NCI-H69 (cell line): ENCODE measurements around the gene RASSF1.
A peak's percentile ranks its signal among the peaks of the same experiment; 100 is the strongest.
"Not testable (repeated sequence)": the region's sequence is repeated elsewhere in the genome, so short reads cannot be mapped to it uniquely, and the experiment has no call there.

Source experiments
- DNase-seq: peaks from one replicate; lab custom pipeline; 2025; lab: John Stamatoyannopoulos, UW

Gene RASSF1

DNA sequence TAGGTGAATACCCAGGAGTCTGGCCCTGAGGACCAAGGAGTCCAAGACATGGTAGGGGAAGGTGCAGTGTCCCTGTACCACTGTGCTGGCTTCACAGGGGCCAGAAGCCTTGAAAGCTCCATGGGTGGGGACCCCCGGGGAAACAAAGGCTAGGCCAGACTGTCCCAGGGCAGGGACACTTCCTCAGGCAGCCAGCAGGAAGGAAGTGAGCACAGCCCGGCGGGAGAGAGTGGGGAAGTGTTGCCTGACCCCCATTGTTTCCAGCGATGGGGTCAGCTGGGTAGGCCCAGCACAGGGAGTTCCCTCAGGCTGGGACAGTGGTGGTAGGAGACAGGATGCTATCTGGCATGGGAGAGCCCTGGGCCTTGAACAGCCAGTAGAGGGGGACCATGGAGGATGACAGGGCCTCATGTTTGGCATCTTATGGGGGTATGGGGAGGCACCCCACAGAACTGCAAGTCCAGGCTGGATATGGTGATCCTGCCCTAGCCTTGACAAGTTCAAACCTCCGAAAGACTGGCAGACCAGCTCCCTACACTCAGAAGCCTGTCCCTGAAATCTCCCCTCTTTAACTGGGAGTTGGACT, 16.9 kb downstream of the RASSF1 start:
- no peak for DNase-seq

DNA sequence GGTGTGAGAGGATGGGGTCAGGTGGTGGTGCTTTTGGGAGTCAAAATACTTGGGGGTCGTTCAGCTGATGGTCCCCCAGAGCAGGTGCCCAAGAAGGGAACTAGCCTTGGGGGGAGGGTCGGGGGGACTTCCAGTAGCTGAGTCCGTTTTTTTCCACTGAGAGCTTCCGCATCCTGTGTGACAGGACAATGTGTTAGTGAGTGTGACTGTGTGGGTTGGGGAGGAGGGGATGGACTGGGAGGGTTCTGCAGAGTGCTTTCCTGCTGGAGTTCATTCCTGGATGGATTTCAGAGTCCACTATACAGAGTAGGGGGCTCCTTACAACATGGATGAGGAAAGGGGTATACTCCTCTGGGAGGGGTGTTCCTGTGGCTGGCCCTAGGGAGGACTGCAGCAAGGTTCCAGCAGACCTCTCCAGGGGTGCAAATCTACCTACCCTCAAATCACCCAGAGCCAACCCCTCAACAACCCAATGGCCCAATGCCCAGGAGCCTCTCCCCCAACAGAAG, 17.5 kb downstream of the RASSF1 start:
- no peak for DNase-seq

DNA sequence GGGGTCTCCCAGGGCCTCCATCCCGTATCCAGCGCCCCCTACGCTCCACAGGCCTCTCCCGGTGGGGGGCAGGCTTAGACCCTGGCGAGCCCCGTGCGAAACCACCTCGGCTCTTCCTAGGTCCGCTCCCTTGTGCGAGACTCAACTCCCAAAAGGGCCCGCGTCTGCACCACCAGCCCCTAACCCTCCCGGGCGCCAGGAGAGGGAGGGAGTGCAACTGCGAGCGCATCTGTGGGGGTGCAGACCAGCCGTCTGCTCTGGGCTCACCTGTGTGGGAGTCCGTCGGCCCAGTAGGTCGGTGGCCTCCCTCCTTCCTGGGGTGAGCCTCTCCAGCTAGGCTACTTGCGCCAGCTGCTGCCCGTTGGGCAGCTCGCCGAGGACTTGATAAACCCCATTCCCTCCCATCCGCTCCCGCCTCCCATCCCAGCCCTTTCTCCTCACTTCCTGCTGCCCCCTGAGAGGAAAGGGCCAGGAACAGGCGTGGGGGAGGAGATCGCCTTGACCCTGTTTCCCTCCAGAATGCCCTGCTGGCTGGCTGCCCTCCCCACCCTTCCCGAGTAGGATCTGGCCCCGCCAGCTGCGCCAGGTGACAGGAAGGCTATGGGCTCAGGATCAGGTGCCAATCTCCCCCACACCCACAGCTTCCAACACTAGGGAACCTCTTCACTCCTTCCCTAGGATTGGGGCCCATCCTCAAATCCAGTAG, 18.1 kb downstream of the RASSF1 start, which contains the start of gene HYAL2:
TSS of gene HYAL2 (minus strand) at position 360 of the 706 bp plus-strand sequence. CDS start 2,256 bp downstream, outside the sequence.
- peak; percentile 66 for DNase-seq

DNA sequence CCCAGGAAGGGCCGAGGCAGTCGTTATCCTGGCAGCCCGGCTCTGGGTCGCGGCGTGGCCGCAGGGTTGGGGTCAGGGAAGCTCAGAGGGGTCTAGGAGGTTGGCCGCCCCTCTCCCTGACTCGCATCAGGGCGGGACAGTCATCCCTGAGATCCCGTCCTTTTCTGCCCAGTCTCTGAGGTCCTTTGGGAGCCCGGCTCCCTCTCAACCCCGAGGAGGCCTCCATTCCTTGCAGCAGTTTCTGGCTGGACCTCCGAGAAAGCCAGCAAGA, 18.6 kb downstream of the RASSF1 start:
- DNase-seq = no peak

DNA sequence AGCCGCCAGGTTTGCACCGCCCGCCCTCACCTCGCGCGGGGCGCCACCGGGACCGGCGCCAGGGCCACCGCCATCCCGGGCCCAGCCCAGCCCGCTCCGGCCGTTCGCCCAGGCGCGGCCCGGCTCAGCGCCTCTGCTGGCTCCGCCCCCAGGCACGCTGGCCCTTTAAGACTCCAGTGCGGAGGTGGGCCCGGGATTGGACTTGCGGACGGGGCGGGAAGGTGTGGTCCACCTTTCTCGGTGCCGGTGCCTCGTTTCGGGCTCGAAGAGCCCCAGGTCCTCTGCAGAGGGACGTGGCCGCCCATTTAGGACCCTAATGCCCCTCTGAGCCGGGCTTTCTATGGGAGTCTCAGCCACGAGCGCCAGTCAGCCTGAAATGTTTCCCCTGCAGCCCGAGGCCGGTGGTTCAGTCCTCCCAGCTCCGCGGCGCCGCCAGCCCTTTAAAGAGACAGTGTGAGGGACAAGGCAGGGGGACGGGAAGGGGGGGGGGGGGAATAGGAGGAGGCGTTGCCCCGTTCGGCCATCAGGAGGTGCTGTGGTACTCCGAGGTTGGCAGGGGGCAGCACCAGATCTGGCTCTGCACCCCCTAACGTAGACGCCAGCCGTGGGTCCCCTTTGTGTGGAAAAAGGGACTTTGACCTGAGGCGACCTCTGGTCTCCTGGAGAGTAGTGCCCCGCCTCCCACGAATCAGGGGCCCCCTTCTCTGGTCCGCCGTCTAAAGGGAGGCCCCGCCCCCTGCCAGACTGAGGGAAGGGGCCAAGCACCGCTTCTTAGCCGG, 19.1 kb downstream of the RASSF1 start:
- DNase-seq = peak; percentile 89

DNA sequence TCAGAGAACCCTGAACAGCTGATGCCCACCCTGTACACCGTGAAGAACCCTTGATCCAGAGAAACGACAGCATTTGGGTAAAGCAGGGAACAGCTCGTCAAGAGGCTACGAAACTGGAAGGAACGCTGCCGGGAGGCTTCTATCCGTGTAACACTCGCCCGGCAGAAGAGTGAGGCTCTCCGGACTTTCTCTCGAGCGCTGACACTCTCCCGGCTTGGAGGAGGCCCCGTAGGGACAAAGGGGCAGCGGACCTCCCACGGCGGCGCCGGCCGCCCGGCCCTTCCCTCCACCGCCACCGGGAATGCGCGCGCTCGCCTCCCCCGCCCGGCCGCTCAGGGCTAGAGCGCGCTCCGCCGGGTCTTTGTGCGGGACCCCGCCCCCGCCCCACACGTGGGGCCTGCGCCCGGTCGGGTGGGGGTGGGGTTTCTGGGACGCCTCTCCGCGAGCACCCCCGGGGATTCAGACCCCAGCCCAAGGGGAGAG, 19.7 kb downstream of the RASSF1 start:
- DNase-seq = peak; percentile 82

DNA sequence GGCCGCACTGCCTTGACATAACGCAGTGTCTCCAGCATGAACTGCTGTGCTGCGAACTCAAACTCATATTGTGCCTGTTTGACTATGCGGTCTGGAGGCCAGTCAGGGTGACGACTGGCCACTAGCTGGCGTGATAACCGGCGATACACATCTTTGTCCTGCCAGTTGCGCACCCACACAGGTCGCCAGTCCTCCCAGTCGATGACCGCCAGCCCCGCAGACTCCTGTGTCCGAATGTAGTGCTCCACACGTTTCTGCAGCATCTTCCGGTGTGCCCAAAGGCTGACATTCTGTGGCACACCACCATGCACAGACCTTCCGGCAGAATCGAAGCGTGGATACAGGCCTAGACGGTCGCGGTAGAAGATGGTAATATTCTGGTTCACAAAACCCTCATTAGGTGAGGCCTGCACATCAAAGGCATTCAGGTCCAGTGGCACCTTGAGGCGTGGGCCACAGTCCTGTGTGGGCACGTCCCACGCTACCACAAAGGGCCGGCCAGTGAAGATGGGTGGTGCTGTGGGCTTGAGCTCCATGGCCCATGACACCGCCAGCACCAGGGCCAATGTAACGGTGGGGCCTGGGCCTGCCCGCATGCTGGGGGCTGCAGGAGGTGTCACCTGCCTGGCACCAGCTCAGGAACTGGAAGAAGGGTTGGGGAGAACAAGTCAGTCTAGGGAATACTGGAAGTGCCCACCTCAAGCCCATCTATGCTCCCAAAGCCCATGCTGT, 20.6 kb downstream of the RASSF1 start:
- no peak for DNase-seq

DNA sequence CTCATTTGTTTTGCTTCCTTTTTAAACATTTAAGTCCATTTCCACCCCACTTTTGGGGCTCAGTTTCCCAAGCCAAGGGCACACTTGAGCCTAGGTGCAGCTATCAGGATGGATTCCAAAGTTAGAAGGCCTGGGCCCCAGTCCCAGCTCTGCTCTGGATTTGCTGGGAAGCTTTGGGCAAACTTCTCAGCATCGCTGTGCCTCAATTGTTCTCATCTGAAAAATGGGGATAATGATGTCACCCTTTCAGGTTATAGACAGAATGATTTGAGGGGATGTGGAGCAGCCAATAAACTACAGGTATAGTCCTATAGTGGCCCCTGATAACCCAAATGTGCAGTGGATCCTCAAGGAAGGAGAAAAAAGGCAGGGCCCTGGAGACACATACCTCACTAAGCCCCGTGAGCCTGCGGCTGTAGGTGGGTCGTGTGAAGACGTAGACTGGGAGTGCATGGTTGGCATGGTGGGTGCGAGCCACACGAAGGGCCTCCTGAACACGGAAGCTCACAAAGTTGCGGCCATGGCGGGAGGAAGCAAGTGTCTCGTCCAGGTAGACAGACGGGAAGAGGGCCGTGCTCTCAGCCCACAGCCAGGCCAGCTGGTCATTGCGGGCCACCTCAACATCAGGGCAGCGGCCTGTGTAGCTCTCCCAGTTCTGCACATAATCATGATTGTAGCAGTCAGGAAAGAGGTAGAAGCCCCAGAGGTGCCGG, 21.3 kb downstream of the RASSF1 start:
- DNase-seq = no peak

DNA sequence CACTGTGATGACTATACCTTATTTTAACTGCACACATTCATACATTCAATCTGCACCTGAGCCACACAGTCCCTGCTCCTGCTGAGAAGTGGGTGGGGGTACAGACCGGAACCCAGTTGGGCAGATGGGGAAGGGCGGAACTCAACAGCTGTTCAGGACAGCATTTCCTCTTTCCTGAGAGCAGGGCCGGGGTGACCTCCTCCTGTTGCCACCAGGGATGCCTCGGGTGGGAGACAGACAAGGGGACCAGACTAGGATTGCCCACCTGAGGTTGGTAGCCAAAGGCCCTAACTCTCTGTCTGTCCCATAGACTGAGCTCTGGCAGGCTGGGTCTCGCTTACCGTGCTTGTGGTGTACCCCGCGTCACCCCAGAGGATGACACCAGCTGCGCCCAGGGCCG, 22.0 kb downstream of the RASSF1 start:
- DNase-seq = peak; percentile 57

DNA sequence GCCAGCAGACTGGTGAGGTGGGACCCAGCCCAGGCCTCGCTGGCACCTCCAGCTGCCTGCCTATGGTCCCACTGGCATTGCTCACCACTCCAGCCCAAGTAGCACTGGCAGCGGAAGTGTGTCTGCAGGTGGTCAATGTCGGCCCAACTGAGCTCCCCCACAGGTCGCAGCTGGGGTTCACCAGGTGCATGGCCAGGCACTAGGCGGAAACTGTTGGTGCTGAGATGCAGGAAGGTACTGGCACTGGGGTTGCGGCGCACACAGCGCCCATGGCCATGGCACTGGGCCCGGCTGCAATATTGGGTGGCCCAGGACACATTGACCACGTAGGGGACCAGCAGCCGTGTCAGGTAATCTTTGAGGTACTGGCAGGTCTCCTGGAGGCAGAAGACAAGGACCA, 22.5 kb downstream of the RASSF1 start:
- no peak for DNase-seq

DNA sequence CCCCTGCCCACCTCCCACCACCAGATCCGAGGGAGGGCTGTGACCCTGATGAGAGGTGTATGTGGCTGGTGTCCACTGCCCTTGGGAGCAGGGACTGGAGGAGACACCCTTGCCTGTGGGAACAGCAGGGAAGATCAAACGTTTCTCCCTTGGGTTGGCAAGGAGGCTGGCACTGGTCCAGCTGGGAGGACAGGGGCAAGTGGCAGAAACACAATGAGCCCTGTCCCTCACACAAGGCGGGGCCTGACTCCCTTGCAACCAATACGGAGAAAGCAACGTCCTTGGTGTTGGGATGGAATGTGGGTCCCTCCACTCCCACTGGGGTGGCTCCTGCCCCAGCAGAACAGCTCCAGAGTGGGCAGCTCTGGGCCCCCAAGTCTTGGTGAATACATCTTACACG, 23.3 kb downstream of the RASSF1 start:
- DNase-seq = peak; percentile 23

DNA sequence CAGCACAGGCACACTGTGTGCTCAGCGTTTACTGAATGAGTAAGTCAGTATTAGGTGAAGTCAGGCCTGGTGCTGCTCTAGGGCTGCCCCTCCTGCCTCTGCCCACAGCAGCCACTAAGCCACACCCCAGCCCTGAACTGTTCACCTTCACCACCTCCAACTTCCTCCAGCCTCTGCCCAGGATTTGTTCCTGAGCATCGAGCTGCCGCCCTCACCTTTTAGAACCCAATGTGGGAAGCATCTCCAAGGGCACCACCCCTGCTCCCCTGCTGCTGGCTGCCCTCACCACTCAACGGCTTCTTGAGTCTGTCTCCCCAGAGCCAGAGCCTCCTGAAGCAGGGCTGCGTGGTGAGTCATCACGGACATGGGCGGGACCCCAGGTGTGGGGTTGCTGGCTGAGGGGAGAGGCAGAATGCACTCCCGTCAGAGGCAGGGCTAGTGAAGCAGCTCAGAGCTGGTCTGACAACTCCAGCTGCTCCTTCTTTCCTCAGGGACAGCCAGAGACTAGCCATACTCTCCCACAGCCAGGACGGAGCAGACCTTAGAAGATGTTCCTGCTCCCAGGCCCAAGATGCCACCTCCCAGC, 23.9 kb downstream of the RASSF1 start:
- DNase-seq = peak; percentile 54

DNA sequence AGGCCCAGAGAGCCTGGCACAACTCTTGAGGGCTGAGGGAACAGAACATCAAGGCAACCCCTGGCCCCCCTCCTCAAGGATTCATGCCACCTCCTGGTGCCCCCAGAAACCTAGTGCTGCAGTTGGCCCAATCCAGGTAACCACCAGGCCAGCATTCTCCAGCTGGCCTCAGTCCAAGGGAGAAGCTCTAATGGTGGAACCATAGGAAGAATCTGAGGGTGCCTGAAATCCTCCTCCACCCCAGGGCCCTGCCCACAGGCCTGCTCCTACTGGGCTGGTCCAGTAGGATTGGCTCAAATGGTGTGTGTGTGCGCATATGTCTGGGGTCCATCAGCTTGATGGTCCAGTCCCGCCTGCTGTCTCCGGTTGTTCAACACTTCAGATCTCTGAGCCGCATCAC, 25.8 kb downstream of the RASSF1 start:
- no peak for DNase-seq

DNA sequence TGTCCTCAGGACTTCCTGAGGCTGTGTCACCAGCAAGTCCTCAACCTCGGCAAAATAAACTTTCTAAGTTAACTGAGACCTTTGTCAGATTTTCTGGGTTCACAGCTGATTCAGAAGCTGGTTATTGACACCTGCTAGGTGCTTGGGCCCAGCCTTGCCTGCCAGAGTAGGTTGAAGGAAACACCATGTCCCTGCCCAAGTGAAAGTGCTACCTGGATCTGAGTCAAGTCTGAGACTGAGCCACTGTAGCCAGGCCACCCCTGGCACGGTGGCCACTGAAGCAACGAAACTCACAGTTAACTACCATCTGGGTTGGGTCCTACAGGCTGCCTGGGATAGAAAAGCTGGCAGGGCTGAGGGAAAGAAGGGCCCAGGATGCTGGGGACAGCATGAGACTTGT, 26.3 kb downstream of the RASSF1 start:
- DNase-seq = no peak

DNA sequence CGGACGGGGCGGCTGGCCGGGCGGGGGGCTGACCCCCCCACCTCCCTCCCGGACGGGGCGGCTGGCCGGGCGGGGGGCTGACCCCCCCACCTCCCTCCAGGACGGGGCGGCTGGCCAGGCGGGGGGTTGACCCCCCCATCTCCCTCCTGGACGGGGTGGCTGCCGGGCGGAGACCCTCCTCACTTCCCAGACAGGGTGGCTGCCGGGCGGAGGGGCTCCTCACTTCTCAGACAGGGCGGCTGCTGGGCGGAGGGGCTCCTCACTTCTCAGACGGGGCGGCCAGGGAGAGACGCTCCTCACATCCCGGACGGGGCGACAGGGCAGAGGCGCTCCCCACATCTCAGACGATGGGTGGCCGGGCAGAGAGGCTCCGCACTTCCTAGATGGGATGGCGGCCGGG, 28.6 kb downstream of the RASSF1 start:
- DNase-seq = not testable (repeated sequence)

DNA sequence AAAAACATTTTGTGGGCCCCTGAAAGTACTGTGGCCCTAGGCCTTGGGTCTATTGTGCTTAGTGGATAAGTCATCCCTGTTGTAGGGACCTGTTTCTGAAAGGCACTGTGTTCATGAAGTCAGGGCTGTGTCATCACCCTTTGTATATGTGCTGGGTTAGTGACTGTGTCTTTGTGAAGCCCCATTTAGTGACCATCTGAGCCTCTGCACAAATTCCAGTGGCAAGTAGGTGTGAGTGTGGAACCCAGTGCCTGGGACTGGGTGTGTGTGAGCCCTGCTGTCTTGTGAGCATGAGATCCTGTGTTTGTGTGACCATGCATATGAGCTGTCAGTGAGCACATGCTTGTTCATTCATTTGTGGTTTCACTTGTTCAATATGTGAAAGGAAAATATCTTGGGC, 36.0 kb downstream of the RASSF1 start:
- no peak for DNase-seq

DNA sequence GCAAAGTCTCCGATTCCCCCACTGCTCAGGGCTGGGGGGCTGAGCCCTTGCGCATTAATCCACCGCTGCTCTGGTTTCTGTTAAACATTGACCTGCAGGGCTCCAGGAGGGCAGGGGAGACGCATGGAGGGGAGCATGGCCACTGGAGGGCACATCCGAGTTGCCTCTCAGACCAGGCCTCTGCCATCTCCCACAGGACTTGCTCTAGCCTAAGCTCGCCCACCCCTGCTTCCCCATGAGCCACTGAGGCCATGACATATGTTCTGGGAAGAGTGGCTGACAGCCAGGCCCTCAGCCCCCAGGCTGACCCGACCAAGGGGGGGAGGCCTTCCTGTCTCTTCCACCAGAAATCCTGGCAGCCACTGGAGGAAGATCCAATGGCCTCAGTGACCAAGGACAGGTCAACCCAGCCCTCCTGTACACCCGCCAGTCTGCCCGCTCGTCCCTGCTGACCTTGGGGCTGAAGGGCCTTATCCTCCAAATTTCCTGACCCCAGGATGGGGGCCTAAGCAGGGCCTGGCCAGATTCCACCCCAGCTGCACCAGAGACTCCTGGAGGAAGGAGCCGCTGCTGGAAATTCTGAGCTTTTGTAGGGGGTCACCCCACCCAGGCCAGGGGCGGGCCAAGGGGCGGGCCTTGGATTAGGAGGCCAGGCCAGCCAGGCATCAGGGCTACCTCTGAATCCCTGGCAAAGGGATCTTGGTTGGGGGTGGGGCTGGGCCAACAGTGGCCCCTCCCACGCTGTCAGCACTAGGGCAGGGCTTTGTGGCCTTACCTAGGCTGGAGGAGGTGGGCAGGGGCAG, 37.4 kb downstream of the RASSF1 start, which contains the start of gene HYAL1:
TSS of gene HYAL1 (minus strand) at position 562 of the 803 bp plus-strand sequence. CDS start 618 bp downstream, outside the sequence.
- no peak for DNase-seq

DNA sequence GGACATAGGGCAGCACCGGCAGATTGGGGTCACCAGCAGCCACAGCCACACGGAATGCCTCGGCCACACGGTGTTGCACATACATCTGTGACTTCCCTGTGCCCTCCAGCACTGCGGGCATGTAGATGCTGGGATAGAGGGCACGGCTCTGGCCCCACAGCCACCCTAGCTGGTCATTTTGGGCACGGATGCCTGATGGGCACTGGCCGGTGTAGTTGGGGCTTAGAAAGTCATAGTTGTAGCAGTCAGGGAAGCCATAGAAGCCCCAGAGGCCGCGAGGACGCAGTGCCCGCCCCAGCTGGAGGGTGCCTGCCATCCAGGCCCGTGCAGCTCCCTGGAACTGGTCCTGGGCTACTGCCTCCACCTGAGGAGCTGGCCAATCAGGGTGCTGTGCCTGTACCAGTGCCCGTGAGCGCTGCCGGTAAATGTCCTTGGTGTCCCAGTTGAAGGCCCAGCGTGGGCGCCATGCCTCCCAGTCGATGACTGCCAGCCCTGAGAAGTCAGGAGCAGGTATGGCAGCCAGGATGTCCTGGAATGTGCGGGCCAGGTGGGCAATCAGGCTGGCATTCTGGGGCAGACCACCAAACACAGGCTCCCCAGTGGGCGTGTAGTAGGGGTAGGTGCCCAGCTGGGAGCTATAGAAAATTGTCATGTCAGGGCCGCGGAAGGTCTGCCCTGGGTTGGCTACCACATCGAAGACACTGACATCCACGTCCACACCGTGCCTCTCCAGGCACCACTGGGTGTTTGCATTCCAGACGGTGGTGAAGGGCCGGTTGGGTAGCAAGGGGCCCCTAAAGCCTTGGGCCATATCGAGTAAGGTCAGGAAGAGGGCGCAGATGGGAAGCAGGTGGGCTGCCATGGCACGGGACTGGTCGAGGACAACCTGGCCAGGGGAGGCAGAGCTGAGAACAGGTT, 38.3 kb downstream of the RASSF1 start:
- DNase-seq = no peak

DNA sequence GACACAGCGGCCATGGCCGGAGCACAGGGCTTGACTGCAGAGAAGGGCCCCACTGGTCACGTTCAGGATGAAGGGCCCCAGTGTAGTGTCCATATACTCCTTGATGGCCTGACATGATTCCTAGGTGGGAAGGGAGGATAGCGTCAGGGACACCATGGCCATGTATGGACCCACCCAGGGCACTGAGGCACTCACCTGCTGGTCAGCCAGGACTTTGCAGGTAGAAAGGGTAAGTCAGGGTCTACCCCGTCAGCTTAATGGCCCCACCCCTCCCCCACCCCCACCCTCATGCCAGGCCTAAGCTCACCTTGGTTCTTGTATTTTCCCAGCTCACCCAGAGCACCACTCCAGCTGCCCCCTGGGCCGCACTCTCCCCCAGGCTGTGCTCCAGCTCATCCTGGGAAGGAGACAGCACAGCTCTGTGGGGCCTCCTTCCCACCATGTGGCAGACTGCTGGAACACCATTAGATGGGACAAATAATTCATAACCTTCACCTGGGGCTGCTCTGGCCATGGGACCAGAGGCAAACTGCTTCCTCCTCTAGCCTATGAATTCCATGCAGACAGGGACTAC, 39.9 kb downstream of the RASSF1 start:
- no peak for DNase-seq
